ENCODE measurements around the gene SLC39A11. TPM values are rescaled to one million over a fixed set of nuclear protein-coding genes. Genes with fewer than 3 reads are reported as not detected.

Gene SLC39A11
- total RNA-seq, 1 experiment from 2014 or later = 56.1 TPM

GRCh38 chr17:72734613-72735012 lies 357.9 kb downstream of the SLC39A11 start:
- no peak overlapping the region for H3K4me3 ChIP-seq (ENCODE audit: low read depth in 2 of 2, low read length in 2 of 2)
- DNase-seq (ENCODE audit: low read depth, low spot score) = no peak
- no peaks in the 10 kb centered on the region for H3K27me3 ChIP-seq (ENCODE audit: control insufficient read depth, insufficient read depth, low read length)
- no peak for ATAC-seq
- TF ChIP-seq POLR2AphosphoS5 (IDR thresholded peaks at IDR 0.05; ENCODE audit: low read depth, low read length) (no peak), TCF7L2 (IDR thresholded peaks at IDR 0.05; ENCODE audit: low read depth, low read length) (no peak), SIN3A (IDR thresholded peaks at IDR 0.05; ENCODE audit: borderline replicate concordance, insufficient read depth, low read depth, low read length) (no peak), CTCF (IDR thresholded peaks at IDR 0.05) (no peak), REST (IDR thresholded peaks at IDR 0.05; ENCODE audit: insufficient read depth in 1 of 2, low read depth in 2 of 2, low read length in 1 of 2) (no peak)
- H3K27ac ChIP-seq (ENCODE audit: low read length) = no peak overlapping the region
- CTCF ChIA-PET = no interaction called here
- POLR2A ChIA-PET = no interaction called here
- BruUV-seq (replicated peaks) = no TSS peak
- no peaks in the 10 kb centered on the region for H3K36me3 ChIP-seq (ENCODE audit: control insufficient read depth, insufficient read depth, low read length)
- no peaks in the 10 kb centered on the region for H3K9me3 ChIP-seq (ENCODE audit: control insufficient read depth, insufficient read depth, low read depth, low read length)
- in situ Hi-C loops (cut with HindIII; ENCODE audit: low pct_unique_long_range_greater_than_20kb, low sequenced_read_pairs) (no loop called here), intact Hi-C loops (cut with micrococcal nuclease; ENCODE audit: unreplicated experiment) (no loop called here)
- H3K4me1 ChIP-seq (ENCODE audit: control insufficient read depth, insufficient read depth, low read length) = no peaks in the 10 kb centered on the region

GRCh38 chr17:72733619-72734282 lies 358.7 kb downstream of the SLC39A11 start:
- CTCF ChIA-PET = no interaction called here
- Histone ChIP-seq H3K36me3 (ENCODE audit: control insufficient read depth, insufficient read depth, low read length) (no peaks in the 10 kb centered on the region), H3K4me3 (ENCODE audit: low read depth in 2 of 2, low read length in 2 of 2) (no peak overlapping the region), H3K27ac (ENCODE audit: low read length) (no peak overlapping the region), H3K4me1 (ENCODE audit: control insufficient read depth, insufficient read depth, low read length) (no peaks in the 10 kb centered on the region), H3K27me3 (ENCODE audit: control insufficient read depth, insufficient read depth, low read length) (no peaks in the 10 kb centered on the region), H3K9me3 (ENCODE audit: control insufficient read depth, insufficient read depth, low read depth, low read length) (no peaks in the 10 kb centered on the region)
- DNase-seq (ENCODE audit: low read depth, low spot score) (no peak), ATAC-seq (no peak)
- in situ Hi-C loops (cut with HindIII; ENCODE audit: low pct_unique_long_range_greater_than_20kb, low sequenced_read_pairs) = no loop called here
- intact Hi-C loops (cut with micrococcal nuclease; ENCODE audit: unreplicated experiment) = no loop called here
- BruUV-seq (replicated peaks) = no TSS peak
- TF ChIP-seq SIN3A (IDR thresholded peaks at IDR 0.05; ENCODE audit: borderline replicate concordance, insufficient read depth, low read depth, low read length) (no peak), REST (IDR thresholded peaks at IDR 0.05; ENCODE audit: insufficient read depth in 1 of 2, low read depth in 2 of 2, low read length in 1 of 2) (no peak), CTCF (IDR thresholded peaks at IDR 0.05) (no peak)
- POLR2A ChIA-PET = interaction anchor here (0.6 kb wide), 1 partner anchor 132 kb away, joined by 3 read pairs; no protein-coding TSS in a partner anchor

Data from Panc1 (cell line).